IPS DF 4.7 (cell line): ENCODE data around the gene HDAC4.

Experiments
- DNase-seq: peaks from one replicate; pipeline ENCODE4 v3.0.0-alpha.2; 2013; ENCODE audit warnings: low spot score; ENCODE audit errors: extremely low read depth

The HDAC4 gene

GRCh38 chr2:239145106-239145505, 255.7 kb downstream of the HDAC4 start:
- no peak for DNase-seq

DNA sequence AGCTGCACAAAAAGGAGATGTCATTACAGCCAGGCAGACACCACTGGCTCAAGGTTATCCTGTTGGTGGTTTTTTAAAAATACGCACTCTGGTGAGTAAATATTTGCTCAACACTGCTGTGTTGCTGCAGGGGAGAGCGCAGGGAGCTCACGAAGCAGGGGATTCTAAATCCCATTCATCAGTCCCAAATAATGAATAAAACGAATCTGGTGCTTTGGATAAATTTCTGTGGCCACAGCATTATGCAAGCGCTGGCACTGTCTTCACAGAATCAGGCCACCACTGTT, 256.2 kb downstream of the HDAC4 start:
- no peak for DNase-seq

- DNase-seq = peak; percentile 22
These were observed 256.7 kb downstream of the HDAC4 start for GRCh38 chr2:239143858-239144712.

DNA sequence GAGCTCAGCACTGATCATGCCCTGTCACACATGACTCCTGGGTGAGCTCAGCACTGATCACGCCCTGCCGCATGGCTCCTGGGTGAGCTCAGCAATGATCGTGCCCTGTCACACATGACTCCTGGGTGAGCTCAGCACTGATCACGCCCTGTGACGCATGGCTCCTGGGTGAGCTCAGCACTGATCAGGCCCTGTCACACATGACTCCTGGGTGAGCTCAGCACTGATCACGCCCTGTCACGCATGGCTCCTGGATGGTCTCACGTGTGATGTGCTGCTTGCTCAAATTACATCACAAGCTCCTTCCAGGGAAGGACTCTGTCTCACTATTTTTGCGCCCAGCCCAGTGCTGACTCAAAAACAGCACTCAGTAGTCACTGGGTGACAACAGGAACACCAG, 258.0 kb downstream of the HDAC4 start:
- no peak for DNase-seq

- no peak for DNase-seq
These were observed 258.5 kb downstream of the HDAC4 start for GRCh38 chr2:239142296-239142695.

- DNase-seq = no peak
These were observed 259.6 kb downstream of the HDAC4 start for GRCh38 chr2:239141021-239141760.

GRCh38 chr2:239140346-239141020, 260.3 kb downstream of the HDAC4 start:
- DNase-seq = no peak

DNA sequence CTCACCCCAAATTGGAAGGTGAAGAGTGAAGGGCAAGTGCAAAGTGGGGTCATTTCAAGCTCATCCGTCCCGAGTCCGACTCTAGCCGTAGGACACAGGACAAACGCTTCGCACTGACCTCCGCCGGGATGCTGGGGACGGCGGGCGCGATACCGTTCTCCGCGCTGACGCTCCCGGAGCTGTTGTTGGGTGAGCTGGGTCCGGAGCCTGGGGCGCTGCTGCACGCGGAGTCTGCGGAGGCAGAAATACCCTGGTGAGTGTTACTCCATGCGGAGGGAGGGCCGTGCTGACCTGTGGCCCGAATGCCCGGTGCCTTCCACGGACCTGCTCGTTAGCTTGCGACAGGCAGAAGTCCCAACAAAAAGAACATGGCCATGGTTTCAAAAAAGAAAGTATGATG, 261.3 kb downstream of the HDAC4 start:
- no peak for DNase-seq

DNA sequence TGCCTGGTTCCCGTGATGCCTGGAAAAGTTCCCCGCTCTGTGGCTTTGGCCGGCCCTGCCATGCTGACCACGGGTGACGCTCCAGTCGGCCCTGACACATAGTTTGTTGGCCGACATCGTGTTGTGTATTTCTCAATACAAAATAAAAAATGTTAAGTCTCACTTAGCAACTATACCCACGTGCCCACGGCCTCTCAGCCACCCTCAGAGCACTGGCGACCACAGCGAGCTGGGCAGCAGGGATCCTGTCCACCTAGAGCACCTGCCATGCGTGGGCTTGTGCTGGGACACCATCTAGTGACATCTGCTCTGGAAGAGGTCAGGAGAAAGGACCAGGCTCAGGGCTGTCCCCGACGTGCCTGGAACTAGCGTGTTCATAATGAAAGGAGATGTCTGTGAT, 261.7 kb downstream of the HDAC4 start:
- DNase-seq = no peak

DNA sequence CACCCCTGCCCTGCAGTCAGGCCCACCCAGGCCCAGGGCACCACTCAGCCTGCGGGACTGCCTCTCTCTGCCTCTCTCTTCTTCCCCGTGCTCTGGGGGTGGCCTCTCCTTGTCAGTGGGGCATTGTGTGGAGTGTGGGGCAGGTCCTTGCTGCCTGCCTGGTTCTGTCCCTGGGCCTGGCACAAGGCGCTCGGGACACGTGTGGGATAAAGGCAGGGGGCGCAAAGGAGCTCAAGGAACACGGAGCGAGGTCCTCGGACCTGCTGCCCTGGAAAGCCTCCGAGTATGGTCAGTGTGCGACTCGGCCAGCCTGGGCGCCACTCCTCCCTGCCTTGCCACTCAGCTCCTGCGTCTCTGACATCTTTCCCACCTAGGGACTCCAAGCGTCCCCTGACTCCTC, 262.2 kb downstream of the HDAC4 start:
- DNase-seq = no peak

GRCh38 chr2:239137898-239138283, 262.9 kb downstream of the HDAC4 start:
- DNase-seq = no peak

- no peak for DNase-seq
These were observed 263.5 kb downstream of the HDAC4 start for GRCh38 chr2:239137165-239137897.

DNA sequence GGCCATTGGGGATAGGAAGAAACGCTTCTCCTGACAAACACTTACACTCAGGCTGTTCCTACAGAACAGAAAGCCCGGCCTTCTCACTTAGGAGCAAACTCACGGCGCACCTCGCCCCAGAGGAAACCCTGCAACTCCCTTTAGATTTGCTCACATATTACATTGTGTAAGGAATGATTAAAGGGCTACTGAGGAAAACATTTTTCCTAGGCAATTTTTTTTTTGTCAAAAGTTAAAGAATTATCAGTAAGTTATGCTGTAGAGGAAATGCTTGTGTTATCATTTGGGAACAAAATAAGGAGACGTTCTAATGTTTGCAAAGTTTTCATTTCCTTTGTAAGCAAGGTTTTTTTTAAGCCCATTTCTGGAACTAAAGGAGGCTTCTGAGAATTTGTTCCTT, 264.1 kb downstream of the HDAC4 start:
- DNase-seq = no peak

GRCh38 chr2:239136203-239136602, 264.6 kb downstream of the HDAC4 start:
- DNase-seq = no peak

- no peak for DNase-seq
These were observed 265.3 kb downstream of the HDAC4 start for GRCh38 chr2:239135531-239135930.

DNA sequence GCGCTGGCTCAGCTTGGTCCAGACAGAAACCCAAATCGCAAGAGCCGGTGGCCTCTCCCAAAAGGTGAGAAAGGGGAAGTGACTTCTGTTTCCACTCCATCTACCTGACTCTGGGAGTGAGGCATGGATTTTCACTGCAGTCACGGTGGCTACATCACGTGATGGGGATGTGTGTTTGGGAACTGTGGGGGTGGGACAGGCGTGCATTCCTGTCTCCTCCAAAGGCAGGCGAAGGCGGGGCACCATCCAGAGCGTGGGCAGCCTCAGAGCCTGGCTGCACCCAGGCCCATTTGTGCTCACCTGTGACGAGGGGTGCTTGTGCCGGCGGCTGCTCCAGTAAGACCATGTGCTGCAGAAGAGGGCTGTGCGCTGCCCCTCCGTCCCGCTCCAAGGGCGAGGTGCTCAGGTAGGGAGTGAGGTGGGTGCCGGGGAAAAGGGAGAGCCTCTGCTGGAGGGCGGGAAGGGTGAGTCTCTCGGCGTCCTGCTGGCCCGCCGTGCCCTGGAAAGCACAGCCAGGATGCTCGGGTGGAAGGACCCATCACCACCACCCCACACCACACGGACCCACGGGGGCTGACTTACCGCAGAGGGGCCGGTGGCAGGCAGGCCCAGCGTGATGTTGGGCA, 266.8 kb downstream of the HDAC4 start:
- DNase-seq = no peak

DNA sequence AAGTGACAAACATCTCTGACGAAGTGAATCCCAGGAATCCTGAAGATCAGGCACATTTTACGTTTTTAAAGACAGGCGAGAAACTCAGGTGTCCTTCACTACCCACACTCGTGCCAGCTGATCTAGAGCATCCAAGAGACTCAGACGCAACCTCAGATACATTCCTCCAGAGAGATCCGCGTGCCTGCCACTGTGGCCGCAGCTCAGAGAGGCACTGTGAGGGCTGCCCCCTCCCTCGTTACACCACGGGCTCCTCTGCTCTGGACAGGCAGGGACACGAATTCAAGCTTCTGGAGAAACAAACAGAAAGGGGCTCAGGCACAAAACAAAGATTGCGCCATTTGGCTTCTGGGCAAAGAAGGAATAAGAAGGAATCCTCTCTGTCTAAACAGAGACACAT, 268.0 kb downstream of the HDAC4 start:
- no peak for DNase-seq

DNA sequence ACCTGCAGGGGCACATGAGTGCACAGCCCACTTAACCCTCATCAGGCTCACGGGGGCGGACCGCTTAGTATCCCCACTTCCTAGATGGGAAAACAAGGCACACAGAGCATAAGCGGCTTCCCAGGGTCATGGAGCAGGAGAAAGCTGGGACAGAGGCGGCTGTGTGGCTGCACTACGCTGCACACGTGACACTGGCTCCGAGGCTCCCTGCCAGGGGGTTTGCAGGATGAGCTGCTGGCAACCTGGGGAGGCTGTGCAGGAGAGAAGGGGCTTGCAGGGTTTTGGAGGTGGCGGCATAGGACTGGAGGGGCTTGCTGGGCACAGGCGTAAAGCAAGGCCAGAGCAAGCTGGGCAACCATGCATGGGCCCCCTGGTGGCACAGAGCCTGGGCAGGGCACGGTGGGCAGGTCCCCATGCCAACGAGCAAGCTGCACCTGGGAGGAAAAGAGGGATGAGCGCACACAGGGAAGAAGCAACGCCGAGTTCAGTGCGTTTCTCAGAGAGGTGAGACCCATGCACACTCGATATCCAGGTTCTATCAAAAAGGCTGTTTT, 268.6 kb downstream of the HDAC4 start:
- DNase-seq = no peak

DNA sequence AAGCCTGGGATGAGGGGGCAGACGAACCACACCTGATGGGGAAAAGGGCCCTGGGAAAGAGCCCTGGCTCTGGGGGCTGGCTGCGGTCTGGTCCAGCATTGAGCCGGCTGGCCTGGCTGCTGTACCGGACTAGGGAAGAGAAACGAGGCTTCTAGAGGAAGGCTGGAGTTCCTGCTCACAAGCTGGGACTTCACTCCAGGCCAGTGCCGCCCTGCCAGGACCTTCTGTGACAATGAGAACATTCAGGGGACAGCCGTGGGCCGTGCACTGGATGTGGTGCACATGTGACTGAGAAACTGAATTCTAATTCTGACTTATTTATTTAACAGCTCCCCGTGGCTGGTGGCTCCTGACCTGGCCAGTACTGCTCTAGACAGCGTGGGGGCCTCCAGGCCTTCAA, 269.3 kb downstream of the HDAC4 start:
- no peak for DNase-seq

- DNase-seq = no peak
These were observed 270.0 kb downstream of the HDAC4 start for GRCh38 chr2:239130786-239131325.

DNA sequence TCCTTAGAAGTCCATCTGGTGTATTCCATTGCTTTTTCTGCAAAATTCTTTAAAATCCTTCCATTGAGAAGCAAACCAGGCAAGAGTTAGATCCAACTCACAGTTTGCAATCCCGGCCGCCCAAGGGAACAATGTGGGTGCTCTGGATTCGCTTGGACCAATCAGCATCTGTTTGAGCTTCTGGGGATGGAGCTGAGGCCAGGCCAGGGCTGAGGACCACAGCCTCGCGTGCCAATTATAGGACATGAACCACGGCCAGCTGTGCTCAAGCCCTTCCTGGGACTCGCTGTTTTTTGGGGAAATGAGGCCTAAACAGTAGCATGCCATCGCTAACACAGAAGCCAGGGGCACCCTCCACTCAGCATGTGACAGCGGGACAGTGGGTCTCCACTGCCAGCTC, 270.8 kb downstream of the HDAC4 start:
- no peak for DNase-seq
